Psoas muscle (tissue), 8 donors: ENCODE results near the gene HIPK3. TPM values are rescaled to one million over a fixed set of nuclear protein-coding genes. Genes with fewer than 3 reads are reported as not detected.

Experiments used
- ATAC-seq, 4 donors: fragments of 200-7000 bp; cut with Tn5 transposase; one replicate each; pipeline ENCODE4 v1.9.1; 2020; ENCODE audit warnings: moderate library complexity in 3 of 4, mild to moderate bottlenecking in 2 of 4
- DNase-seq, 2 donors: peaks; one replicate each; pipeline ENCODE4 v3.0.0-alpha.2; 2020
- H3K27ac ChIP-seq: fragments of 200-600 bp; one replicate; pipeline ENCODE4 v1.8.0; 2022
- H3K27me3 ChIP-seq, 3 donors: fragments of 200-600 bp in 1 of 3; one replicate each; pipeline versions ENCODE4 v1.6.1 to v1.8.0; 2013 to 2022; ENCODE audit warnings: low read length in 2 of 3, mild to moderate bottlenecking in 2 of 3, moderate library complexity in 1 of 3; ENCODE audit not compliant: insufficient read depth in 3 of 3
- H3K36me3 ChIP-seq, 2 donors: fragments of 200-600 bp in 1 of 2; one replicate each; pipeline versions ENCODE4 v1.6.1 to v1.8.0; 2013 to 2022; ENCODE audit warnings: low read depth in 1 of 2, mild to moderate bottlenecking in 1 of 2, moderate library complexity in 1 of 2; ENCODE audit not compliant: insufficient read depth in 1 of 2
- H3K4me1 ChIP-seq: fragments of 200-600 bp; one replicate; pipeline ENCODE4 v1.8.0; 2022
- H3K4me3 ChIP-seq: fragments of 200-600 bp; one replicate; pipeline ENCODE4 v1.8.0; 2022; ENCODE audit warnings: mild to moderate bottlenecking
- H3K9me3 ChIP-seq: fragments of 200-600 bp; one replicate; pipeline ENCODE4 v1.8.0; 2022
- CTCF ChIP-seq: fragments of 200-600 bp; IDR thresholded peaks from one replicate; pipeline ENCODE4 v1.8.0; 2022; ENCODE audit warnings: antibody characterized with exemption
- WGBS, 3 donors: extraction: QIAGEN DNeasy Blood & Tissue Kit; methylation state at CpG; one replicate each; pipeline versions ENCODE4 v1.1.6 to v1.1.7; 2013; 5-methylcytosine and 5-hydroxymethylcytosine counted together
- intact Hi-C, 2 donors: fragments of 100-400 bp; cut with DNase I; formaldehyde crosslinking; loops; one replicate each; pipeline versions ENCODE4 v1.11.0 to v1.14.2; 2022
- polyA plus RNA-seq, 3 donors: library from polyadenylated mRNA; stranded (reverse); fragments of 200-250 nt; gene quantifications; one replicate each; pipeline ENCODE4 v1.2.3, GENCODE V29; 2013
- total RNA-seq, 4 donors: library from RNA; stranded (reverse); fragmentation: NEBNext Ultra II Directional in 2 of 4; extraction: Animal tissue kit (Norgen Biotek cat#: 25700) in 2 of 4; gene quantifications; one replicate each; pipeline versions ENCODE4 v1.2.1 to v1.2.4, GENCODE V29; 2021 to 2023
- donor health status: healthy with polysubstance abuse.
- donor health status: DM: no; HTN: no; CAD: no; lungs with moderate emphysema.
- donor health status: Bipolar disorder and iron deficiency.
- donor health status: healthy.
- donor health status: DM: yes; HTN: yes; CAD: no.
- donor health status: DM: no; HTN: no; CAD: no.
- donor health status: DM: no; HTN: no; CAD: no.
- donor health status: DM: yes; HTN: yes; CAD: no.

HIPK3 gene
- total and polyA plus RNA-seq, 7 donors, result 7.8 to 155 (median 119) TPM

GRCh38 chr11:33333816-33334215, 76.6 kb downstream of the HIPK3 start:
- Histone ChIP-seq H3K27ac (no peak overlapping the region), H3K27me3 (no peaks in the 10 kb centered on the region), H3K9me3 (no peaks in the 10 kb centered on the region), H3K36me3 (peaks cover 0 to 28% of the 10 kb centered on the region in 2 donors), H3K4me1 (peaks cover 46% of the 10 kb centered on the region), H3K4me3 (no peak overlapping the region)
- TF ChIP-seq CTCF, result no peak
- DNase-seq, result no peak
- 70 to 82% (median 73%) methylated on average over 2 of the region's 2 CpGs for WGBS, 3 donors
- no peak for ATAC-seq
- intact Hi-C loops, result no loop called here

GRCh38 chr11:33334627-33335026, 77.4 kb downstream of the HIPK3 start:
- H3K4me3 ChIP-seq, result no peak overlapping the region
- peaks cover 37% of the 10 kb centered on the region for H3K4me1 ChIP-seq
- 49 to 82% (median 65%) methylated on average over 3 of the region's 3 CpGs for WGBS, 3 donors
- peak in 3 of 4 donors; percentile 35 to 67 (median 57) for ATAC-seq
- H3K27ac ChIP-seq, result peak overlapping the region; percentile 14
- H3K27me3 ChIP-seq, result no peaks in the 10 kb centered on the region
- DNase-seq, result no peak
- no peaks in the 10 kb centered on the region for H3K9me3 ChIP-seq
- H3K36me3 ChIP-seq, result peaks cover 0 to 37% of the 10 kb centered on the region in 2 donors
- TF ChIP-seq CTCF, result no peak
- intact Hi-C loops, result no loop called here

- intact Hi-C loops, result no loop called here
- ATAC-seq (no peak), DNase-seq (no peak)
- H3K4me3 ChIP-seq, result no peak overlapping the region
- no peaks in the 10 kb centered on the region for H3K9me3 ChIP-seq
- no peak overlapping the region for H3K27ac ChIP-seq
- H3K4me1 ChIP-seq, result peaks cover 10% of the 10 kb centered on the region
- H3K36me3 ChIP-seq, result peaks cover 6 to 66% of the 10 kb centered on the region in 2 donors
- no peak for TF ChIP-seq CTCF
- no peaks in the 10 kb centered on the region for H3K27me3 ChIP-seq
- 70 to 83% (median 75%) methylated on average over 1 of the region's 1 CpG for WGBS, 3 donors
These were observed 82.1 kb downstream of the HIPK3 start for GRCh38 chr11:33339247-33339646.

- intact Hi-C loops, result loop anchor here in 1 of 2 donors (5.0 kb wide), 1 partner anchor 177 kb away; no protein-coding TSS in a partner anchor
- H3K27me3 ChIP-seq, result no peaks in the 10 kb centered on the region
- DNase-seq (no peak), ATAC-seq (peak; percentile 56 to 84 (median 62))
- WGBS, 3 donors, result 26% methylated on average over 2 of the region's 2 CpGs
- peaks cover 13 to 85% of the 10 kb centered on the region in 2 donors for H3K36me3 ChIP-seq
- peak overlapping the region; percentile 8 for H3K27ac ChIP-seq
- H3K4me3 ChIP-seq, result no peak overlapping the region
- no peaks in the 10 kb centered on the region for H3K4me1 ChIP-seq
- no peaks in the 10 kb centered on the region for H3K9me3 ChIP-seq
- TF ChIP-seq CTCF, result peak; percentile 22
These were observed 87.4 kb downstream of the HIPK3 start for GRCh38 chr11:33344611-33345010.

- intact Hi-C loops, result no loop called here
- peaks cover 9 to 85% of the 10 kb centered on the region in 2 donors for H3K36me3 ChIP-seq
These were observed 90.4 kb downstream of the HIPK3 start for GRCh38 chr11:33347490-33348125.

More at GRCh38 chr11:33347490-33348125, 90.4 kb downstream of the HIPK3 start:
- H3K4me3 ChIP-seq, result no peak overlapping the region
- no peak for TF ChIP-seq CTCF
- no peak overlapping the region for H3K27ac ChIP-seq
- H3K4me1 ChIP-seq, result no peaks in the 10 kb centered on the region
- 56 to 72% (median 70%) methylated on average over 2 of the region's 2 CpGs for WGBS, 3 donors
- no peak for DNase-seq
- ATAC-seq, result no peak
- H3K27me3 ChIP-seq, result no peaks in the 10 kb centered on the region
- H3K9me3 ChIP-seq, result no peaks in the 10 kb centered on the region
